ENCODE data around the gene DCAF16. TPM values are rescaled to one million over a fixed set of nuclear protein-coding genes. Genes with fewer than 3 reads are reported as not detected.

Gene DCAF16
- total and polyA plus RNA-seq, 10 of the 15 experiments (the other 5 are each of a cell fraction or from before 2014, with no cell fraction given), result 5.8 to 48.6 (median 26.0) TPM

- BruUV-seq (replicated peaks), result no TSS peak
- SMC1A ChIA-PET (ENCODE audit: uncharacterized antibody, unreplicated experiment), result interaction anchor here (1.0 to 2.1 kb wide), 4 partner anchors 9 to 249 kb away, joined by 3 to 8 read pairs (median 5); no protein-coding TSS in a partner anchor
- TF ChIP-seq RUNX3 (IDR thresholded peaks at IDR 0.05; ENCODE audit: low read length) (peak; percentile 50), MEF2A (IDR thresholded peaks at IDR 0.05; ENCODE audit: insufficient read depth, low read depth, low read length) (peak; percentile 74; the same call in 1 of the 2 replicates), IKZF2 (IDR thresholded peaks at IDR 0.05) (0 out of 4 replicates have a peak, but pooled peaks have one; percentile 17 to 20), JUNB (IDR thresholded peaks at IDR 0.05) (peak; percentile 27; the same call in 1 of the 2 replicates), IRF4 (IDR thresholded peaks at IDR 0.05; ENCODE audit: low read depth, low read length) (no peak), MEF2B (IDR thresholded peaks at IDR 0.05; ENCODE audit: partially characterized antibody, poor library complexity, severe bottlenecking) (peak; percentile 26)
Measured at GRCh38 chr4:17797808-17798207, 12.7 kb downstream of the DCAF16 start.

GRCh38 chr4:17794730-17795129 lies 15.8 kb downstream of the DCAF16 start:
- H3K9me3 ChIP-seq (replicated peaks; ENCODE audit: control insufficient read depth, insufficient read depth, low read length), result no peaks in the 10 kb centered on the region; the same call in 2 of the 3 replicates
- ChIA-PET RAD21 (ENCODE audit: unreplicated experiment) (no interaction called here), POLR2A (no interaction called here), CTCF (interaction anchor here (1.2 to 1.7 kb wide), 3 partner anchors 11 to 246 kb away, joined by 3 to 8 read pairs (median 4); partner anchors contain the start of gene DCAF16), SMC1A (ENCODE audit: uncharacterized antibody, unreplicated experiment) (interaction anchor here (1.0 to 1.5 kb wide), 2 partner anchors 8 to 10 kb away, joined by 3 read pairs; no protein-coding TSS in a partner anchor)
- no peaks in the 10 kb centered on the region for H3K79me2 ChIP-seq (ENCODE audit: control insufficient read depth, insufficient read depth, low read length)
- H3K9ac ChIP-seq (ENCODE audit: control insufficient read depth, insufficient read depth, low read length), result no peak overlapping the region
- ATAC-seq (no peak), FAIRE-seq (no peak), DNase-seq (ENCODE audit: low read depth, low spot score) (no peak)
- no peak overlapping the region for H3K27ac ChIP-seq (ENCODE audit: control insufficient read depth, insufficient read depth)
- no peak overlapping the region for H3K4me3 ChIP-seq
- intact Hi-C loops (cut with micrococcal nuclease; ENCODE audit: unreplicated experiment), result no loop called here
- H3K27me3 ChIP-seq (replicated peaks in 1 of 2; ENCODE audit: control insufficient read depth in 2 of 2, insufficient read depth in 2 of 2, low read length in 1 of 2), result no peaks in the 10 kb centered on the region
- BruUV-seq (replicated peaks), result no TSS peak
- no peak overlapping the region for H2AFZ ChIP-seq (ENCODE audit: control insufficient read depth, low read depth, low read length)
- 0% methylated on average over 1 of the region's 1 CpG for WGBS (ENCODE audit: insufficient coverage, insufficient replicate concordance, low lambda C conversion rate, missing lambda C conversion rate)
- no peak overlapping the region for H3K4me2 ChIP-seq (ENCODE audit: control insufficient read depth, insufficient read depth)
- H3K4me1 ChIP-seq (ENCODE audit: control insufficient read depth, insufficient read depth, low read length), result no peaks in the 10 kb centered on the region
- H3K36me3 ChIP-seq (ENCODE audit: control insufficient read depth in 2 of 2, insufficient read depth in 2 of 2, low read length in 1 of 2), result no peaks in the 10 kb centered on the region
- no peaks in the 10 kb centered on the region for H4K20me1 ChIP-seq (ENCODE audit: control insufficient read depth, insufficient read depth)
- in situ Hi-C loops (cut with MboI), result no loop called here
- TF ChIP-seq, protein P1, sequence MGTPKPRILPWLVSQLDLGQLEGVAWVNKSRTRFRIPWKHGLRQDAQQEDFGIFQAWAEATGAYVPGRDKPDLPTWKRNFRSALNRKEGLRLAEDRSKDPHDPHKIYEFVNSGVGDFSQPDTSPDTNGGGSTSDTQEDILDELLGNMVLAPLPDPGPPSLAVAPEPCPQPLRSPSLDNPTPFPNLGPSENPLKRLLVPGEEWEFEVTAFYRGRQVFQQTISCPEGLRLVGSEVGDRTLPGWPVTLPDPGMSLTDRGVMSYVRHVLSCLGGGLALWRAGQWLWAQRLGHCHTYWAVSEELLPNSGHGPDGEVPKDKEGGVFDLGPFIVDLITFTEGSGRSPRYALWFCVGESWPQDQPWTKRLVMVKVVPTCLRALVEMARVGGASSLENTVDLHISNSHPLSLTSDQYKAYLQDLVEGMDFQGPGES (IDR thresholded peaks at IDR 0.05), result no peak
- no peak for TF ChIP-seq ETV6 (conservative IDR thresholded peaks at IDR 0.05 in 1 of 2, IDR thresholded peaks at IDR 0.05 in 1 of 2; ENCODE audit: borderline replicate concordance in 1 of 2, low read depth in 1 of 2)
- no peak for TF ChIP-seq BMI1 (IDR thresholded peaks at IDR 0.05; ENCODE audit: borderline replicate concordance)
- no peak for TF ChIP-seq FOS (IDR thresholded peaks at IDR 0.05; ENCODE audit: borderline replicate concordance, extremely low read depth, insufficient read length)
- no peak for TF ChIP-seq JUNB (IDR thresholded peaks at IDR 0.05)
- TF ChIP-seq POLR2AphosphoS2 (IDR thresholded peaks at IDR 0.05; ENCODE audit: low read depth, low read length), result no peak
- no peak for TF ChIP-seq MEF2A (IDR thresholded peaks at IDR 0.05; ENCODE audit: insufficient read depth, low read depth, low read length)
- no peak for TF ChIP-seq MTA3 (IDR thresholded peaks at IDR 0.05; ENCODE audit: borderline replicate concordance, low read length)

More at GRCh38 chr4:17797808-17798207, 12.7 kb downstream of the DCAF16 start:
- no peaks in the 10 kb centered on the region for H4K20me1 ChIP-seq (ENCODE audit: control insufficient read depth, insufficient read depth)
- no peak overlapping the region for H3K9ac ChIP-seq (ENCODE audit: control insufficient read depth, insufficient read depth, low read length)
- H3K36me3 ChIP-seq (ENCODE audit: control insufficient read depth in 2 of 2, insufficient read depth in 2 of 2, low read length in 1 of 2), result peaks cover 0 to 3% of the 10 kb centered on the region in 2 experiments; a peak in 1 of 4 replicates
- ChIA-PET CTCF (interaction anchor here (1.0 to 4.0 kb wide), 5 partner anchors 10 to 249 kb away, joined by 3 to 41 read pairs (median 4); partner anchors contain the start of genes DCAF16 and NCAPG), RAD21 (ENCODE audit: unreplicated experiment) (interaction anchor here (0.9 to 1.4 kb wide), 2 partner anchors 14 to 19 kb away, joined by 3 to 5 read pairs; no protein-coding TSS in a partner anchor), POLR2A (interaction anchor here (1.3 kb wide), 1 partner anchor 12 kb away, joined by 6 read pairs; the partner anchor contains the start of gene DCAF16)
- 100% methylated on average over 1 of the region's 1 CpG for WGBS (ENCODE audit: insufficient coverage, insufficient replicate concordance, low lambda C conversion rate, missing lambda C conversion rate)
- no peaks in the 10 kb centered on the region for H3K27me3 ChIP-seq (replicated peaks in 1 of 2; ENCODE audit: control insufficient read depth in 2 of 2, insufficient read depth in 2 of 2, low read length in 1 of 2)
- no peaks in the 10 kb centered on the region for H3K4me1 ChIP-seq (ENCODE audit: control insufficient read depth, insufficient read depth, low read length)
- no peak overlapping the region; the same call in 1 of the 2 replicates for H3K4me3 ChIP-seq
- ATAC-seq, result peak; percentile 57
- FAIRE-seq, result no peak
- intact Hi-C loops (cut with micrococcal nuclease; ENCODE audit: unreplicated experiment) (no loop called here), in situ Hi-C loops (cut with MboI) (no loop called here)
- no peak for DNase-seq (ENCODE audit: low read depth, low spot score)
- H3K27ac ChIP-seq (ENCODE audit: control insufficient read depth, insufficient read depth), result 0 out of 2 replicates have a peak overlapping the region, but pooled peaks have one; percentile 2
- no peak overlapping the region for H2AFZ ChIP-seq (ENCODE audit: control insufficient read depth, low read depth, low read length)
- no peak overlapping the region for H3K4me2 ChIP-seq (ENCODE audit: control insufficient read depth, insufficient read depth)
- no peaks in the 10 kb centered on the region; the same call in 2 of the 3 replicates for H3K9me3 ChIP-seq (replicated peaks; ENCODE audit: control insufficient read depth, insufficient read depth, low read length)
- no peaks in the 10 kb centered on the region for H3K79me2 ChIP-seq (ENCODE audit: control insufficient read depth, insufficient read depth, low read length)

Data from GM12878 (cell line).